Activated CD4-positive, alpha-beta T cell treated with anti-CD3 and anti-CD28 coated beads, Interleukin-2, amount 50 U/mL, for 1 hour (primary cell): ENCODE measurements around the gene TNN.

ENCODE experiments used
- DNase-seq: peaks from one replicate; pipeline ENCODE4 v3.0.0-alpha.2; 2020

The TNN gene

DNA sequence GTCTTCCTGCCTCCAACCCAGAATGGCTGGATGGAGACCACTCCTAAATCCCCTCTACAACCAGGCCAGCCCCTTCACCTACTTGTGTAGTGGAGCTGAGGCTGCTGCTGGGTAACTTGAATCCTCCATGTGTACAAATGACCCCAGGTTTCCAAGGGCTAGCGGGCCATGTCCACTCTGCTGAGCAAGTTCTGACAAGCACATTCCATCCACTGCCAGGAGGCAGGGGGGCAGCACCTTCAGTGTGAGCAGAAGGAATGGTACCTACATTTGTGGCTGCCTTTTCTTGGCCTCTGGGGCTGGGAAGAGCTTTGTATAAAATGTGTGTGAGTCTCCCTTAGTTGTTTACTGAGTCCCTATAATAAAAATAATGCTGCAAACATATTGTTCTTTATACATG lies 110.4 kb downstream of the TNN start:
- no peak for DNase-seq

DNA sequence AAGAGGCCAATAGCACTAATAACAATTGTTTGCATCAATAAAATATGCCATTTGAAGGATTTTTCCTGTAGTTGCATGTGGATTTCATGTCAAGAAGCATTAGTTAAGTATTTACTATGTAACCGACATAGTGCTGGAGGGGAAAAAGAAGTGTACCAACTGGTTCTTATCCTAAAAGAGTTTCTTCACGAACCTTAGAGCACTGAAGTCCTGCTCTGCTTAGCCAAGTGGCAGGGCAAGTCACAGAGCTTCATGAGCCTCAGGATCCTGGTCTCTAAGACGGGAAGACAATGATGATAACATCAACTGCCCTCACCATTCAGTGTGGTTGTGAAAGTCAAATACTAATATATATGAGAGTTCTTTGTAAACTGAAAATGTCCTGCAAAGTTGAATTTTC lies 110.8 kb downstream of the TNN start:
- DNase-seq = no peak

DNA sequence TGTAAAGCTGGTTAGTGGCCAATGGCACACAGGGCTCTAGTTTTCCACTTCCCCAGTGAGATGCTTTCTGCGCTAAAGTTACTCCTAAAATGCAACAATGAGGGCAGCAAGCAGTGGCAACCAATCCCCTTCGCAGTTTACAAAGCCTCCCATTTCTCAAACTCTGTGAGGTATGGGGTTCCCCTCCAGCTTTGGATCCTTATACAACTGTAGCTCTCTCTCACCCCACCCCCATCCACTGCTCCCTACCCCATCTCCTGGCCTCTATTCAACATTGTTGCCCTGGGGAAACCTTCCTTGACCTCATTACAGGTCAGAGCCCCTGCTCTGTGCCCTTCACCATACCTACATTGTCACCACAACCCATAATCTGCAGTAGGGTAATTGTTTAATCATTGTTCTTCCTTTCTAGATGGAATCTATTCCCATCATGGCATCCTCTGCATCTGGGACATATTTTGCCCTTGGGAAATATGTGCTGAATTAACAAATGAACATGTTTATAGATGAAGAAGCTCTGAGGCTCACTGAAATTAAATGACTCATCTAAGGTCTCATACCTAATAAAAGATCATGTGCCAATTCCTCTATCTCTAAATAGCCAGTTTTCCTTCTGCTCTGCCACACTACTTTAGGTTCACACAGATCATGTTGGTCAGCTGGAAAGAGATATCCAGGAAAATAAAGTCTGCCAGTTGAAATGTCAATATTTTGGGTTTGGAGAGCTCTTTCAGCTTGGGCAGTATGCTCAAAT lies 112.4 kb downstream of the TNN start:
- no peak for DNase-seq

DNA sequence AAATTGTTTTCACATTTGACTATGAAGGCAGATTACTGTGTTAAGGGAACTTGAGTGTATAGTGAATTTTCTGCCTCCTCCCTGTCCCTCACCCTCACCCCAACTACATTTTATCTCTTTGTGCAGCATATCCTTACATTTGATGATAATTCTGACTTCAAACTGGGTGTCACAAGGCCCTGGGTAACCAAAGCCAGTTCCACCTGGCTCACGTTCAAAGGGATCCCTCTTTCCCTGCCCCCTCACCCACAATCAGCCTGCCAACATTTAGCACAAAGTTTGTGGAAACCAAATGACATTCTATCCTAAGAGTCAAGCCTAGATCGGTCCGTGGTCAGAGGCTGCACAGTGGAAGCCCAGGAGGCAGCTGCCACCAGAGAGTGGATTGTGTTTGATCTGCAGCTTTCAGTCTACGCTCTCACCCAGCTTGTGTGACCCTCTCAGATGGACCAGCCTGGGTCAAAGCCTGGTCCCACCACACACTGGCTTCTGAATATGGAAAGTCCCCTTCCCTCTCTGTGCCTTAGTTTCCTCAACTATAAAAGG lies 114.6 kb downstream of the TNN start:
- DNase-seq = no peak

DNA sequence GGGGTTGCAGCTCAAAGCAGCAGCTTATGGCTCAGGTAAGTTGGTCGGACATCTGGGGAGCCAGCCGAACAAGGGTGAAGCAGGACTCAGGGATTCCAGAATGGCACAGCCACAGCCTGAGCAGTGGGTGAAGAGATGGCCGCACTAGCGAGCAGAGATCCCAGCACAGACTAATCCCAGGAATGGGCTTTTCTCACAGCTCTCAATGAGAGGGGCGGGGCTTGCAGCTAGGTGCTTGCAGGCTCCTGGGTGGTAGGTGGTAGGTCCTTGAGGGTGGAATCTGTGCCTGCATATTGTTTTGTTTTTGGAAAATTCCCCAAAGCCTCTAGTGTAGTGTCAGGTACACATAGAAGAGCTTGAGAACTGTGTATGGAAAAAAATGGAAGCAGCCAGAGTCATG lies 116.0 kb downstream of the TNN start:
- DNase-seq = no peak

DNA sequence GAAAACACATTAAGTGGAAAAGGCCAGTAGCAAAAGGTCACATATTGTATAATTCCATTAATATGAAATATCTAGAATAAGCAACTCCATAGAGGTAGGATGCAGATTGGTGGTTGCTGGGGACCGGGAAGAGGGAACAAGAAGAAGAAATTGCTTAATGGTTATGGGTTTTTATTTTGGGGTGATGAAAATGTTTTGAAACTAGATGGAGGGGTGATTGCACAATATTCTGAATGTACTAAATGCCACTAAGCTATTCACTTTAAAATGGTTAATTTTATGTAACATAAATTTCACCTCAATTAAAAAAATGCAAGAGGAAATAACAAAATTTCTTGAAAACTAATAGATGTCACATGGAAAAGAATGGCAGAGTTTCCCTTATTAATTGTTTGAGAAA lies 118.3 kb downstream of the TNN start:
- DNase-seq = no peak

DNA sequence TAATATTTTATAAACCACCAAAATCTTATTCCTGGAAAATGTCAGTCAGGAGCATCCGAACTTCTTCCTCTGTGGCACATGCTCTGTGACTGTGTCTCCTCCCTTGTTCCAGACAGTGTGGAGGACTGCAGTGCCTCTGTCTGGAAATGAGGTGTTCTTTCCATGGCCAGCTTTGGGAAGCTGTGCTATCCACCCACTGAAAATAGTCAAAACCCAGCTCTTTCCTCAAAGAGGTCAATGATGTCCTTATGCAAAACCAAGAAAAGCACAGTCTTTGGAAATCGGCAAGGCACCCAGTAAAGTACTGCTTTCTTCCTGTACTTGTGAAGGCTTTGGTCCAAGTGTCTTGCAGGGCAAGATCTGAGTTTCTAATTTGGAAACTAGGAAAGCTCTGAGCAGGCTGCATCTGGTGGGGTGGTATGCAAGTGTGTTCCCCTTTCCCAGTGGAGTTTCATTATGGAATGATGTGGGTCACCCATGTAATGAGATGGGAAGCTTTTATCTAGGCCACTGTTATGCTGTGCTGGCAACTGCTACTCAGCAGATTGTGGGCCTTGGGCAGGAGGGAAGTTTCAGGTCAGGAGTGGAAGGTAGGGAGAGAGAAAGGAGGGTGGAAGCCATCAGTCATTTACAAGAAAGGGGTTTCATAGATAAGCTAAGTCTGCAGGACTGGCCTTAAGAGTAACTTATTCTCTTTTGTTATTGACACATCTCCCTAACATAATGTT lies 119.0 kb downstream of the TNN start:
- DNase-seq = no peak

DNA sequence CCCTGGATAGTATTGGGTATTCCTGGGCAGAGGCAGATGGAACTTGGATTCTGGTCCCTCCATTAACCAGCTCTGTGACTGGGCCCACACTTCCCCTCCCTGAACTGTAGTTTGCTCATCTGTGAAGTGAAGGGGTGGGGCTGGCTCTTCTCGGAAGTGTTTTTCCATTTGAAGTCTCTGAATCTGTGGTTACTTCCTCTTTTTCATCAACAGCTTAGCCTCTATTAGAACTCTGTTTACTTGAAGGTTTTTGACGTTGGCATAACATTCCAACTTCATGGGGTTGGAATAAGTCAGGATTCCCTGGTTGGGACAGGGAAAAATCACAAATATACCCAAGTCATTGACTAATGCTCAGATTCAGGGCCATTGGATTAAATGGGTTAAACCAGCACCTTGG lies 121.3 kb downstream of the TNN start:
- peak; percentile 46 for DNase-seq

DNA sequence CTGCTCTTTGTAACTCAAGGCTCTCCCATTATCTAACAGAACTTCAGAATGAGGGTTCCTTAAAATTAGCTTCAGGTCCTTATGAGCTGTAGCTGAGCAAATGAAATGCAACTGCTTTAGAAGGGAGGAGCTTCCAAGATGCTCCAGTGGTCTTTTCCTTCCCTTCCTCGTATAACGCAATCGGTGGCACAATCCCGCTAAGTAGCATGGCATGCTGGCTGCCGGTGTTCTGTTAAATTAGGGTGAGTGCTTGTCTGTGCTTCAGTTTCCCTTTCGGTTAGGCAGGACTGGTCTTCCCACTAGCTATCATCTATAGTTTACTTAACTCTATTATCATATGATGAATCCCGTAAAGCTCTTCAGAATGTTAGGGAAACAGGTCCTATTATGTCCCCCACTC lies 124.0 kb downstream of the TNN start:
- no peak for DNase-seq

DNA sequence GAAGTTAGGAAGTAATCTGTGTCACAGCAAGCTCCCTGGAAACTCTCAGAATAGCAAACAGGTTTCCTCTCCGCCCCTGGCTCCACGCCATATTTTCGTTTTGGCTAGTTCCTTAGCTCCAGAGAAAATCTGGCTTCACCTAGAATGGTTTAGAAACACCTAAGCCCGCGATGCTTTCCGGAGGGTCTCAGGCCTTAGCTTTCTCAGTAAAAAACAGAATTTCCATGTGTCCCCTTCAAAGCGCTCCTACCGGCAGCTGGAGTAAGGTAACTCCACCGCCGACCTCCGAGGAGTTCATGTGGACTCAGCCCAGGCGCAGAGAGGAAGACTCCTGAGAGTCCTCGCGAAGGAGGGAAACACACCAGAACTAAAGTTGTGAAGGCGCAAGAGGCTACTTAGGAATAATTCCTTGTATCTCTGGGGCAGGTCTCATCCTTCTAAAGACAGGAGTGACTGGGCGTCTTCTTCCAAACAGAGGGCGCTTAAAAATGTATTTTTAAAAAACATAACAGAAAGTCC lies 124.5 kb downstream of the TNN start:
- peak; percentile 13 for DNase-seq

DNA sequence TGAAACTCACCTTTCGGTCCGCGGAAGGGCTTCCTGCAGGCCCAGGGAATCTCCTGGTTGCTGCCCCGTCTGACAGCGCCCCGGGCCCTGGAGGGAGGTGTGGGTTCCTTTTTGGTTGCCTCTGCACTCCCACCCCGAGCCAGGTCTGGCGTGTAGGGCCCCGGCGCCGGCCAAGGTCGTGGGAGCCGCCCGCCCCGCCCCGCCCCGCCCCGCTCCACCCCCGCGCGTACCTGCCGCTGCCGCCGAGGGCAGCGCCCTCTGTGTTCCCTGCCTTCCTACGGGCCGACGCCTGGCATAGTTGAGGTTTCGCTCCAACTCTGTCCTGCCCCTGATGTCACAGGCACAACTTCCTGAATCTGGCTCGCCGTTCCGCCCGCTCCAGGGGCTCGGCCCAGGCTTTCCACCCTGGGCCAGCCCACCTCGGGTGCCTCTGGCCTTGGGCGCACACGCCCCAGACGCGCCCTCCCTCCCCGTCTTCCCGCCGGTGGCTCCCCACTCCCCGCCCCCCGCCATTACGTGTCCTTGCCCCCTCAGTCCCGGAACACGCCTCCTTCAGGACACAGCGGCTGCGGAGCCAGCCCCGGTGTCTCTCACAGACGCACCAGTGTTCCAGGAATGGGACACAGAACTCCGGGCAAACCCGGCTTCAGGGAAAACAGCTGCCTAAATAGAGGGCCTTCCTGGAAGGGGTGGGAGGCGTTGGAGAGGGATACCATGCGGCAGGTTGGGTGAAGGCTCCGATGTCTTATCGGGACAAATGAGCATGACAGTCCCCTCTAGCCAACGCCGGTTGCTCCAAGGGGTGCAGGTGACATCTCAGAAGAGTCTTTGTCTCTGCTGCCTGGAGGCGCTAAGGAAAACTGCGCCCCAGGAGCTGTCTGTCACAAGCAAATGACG lies 125.2 kb downstream of the TNN start, which contains the start of gene KIAA0040:
Gene KIAA0040 (minus strand): TSS at position 147 of the 897 bp plus-strand sequence. CDS start 31,763 bp downstream, outside the sequence.
- peak; percentile 43 for DNase-seq

DNA sequence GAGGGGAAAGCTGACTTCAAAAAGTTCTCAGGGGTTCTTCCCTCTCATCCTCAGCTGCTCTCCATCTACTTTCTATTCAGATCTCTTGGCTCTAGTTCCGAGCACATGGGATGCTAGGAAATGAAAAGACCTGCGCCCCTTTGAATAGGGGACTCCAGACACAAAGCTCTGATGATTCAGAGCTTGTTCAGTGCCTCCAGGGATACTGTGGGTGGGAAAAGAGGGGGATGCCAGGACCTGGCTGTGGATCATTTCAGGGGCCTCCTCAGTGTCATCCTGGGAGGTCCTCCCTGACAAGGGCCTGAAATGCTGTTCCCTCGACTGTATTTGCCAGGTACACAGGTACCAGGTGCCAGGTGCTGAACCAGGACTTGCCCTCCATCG lies 125.9 kb downstream of the TNN start:
- no peak for DNase-seq

DNA sequence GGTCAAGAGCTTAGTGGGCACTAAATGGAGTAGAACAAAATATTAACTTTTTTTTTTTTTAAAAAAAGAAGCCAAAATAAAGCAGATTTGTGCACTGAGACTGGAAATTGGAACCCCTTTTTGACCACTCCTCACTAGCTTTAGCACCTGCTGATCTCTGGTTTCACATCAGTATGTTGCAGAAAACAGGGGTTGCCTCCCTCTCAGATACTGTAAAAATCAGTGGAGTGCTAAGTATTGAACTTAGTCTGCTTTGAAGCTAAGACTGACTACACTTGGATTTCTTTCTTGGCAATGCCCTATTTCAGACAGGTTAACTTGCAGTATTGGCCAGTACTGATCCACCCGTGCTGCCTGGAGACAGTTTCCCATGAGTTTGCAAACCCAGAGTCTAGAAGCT lies 127.6 kb downstream of the TNN start:
- DNase-seq = no peak

DNA sequence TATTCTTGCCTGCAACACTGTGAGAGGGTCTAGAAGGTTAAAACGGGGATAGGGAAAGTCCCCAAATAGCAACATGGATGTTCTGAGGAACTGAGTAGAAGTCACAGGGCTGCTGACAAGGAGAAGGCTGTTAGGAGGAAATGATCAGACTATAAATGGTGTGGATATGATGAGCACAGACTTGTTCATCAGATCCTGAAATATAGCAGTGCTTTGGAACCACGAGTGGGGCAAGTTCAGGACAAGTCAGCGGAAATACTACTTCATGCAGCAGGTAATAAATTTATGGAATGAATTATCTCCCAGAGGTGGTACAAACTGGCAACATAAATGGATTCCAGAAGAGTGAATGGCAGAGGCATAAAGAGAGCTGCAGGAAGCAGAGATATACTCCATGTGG lies 128.2 kb downstream of the TNN start:
- DNase-seq = no peak

DNA sequence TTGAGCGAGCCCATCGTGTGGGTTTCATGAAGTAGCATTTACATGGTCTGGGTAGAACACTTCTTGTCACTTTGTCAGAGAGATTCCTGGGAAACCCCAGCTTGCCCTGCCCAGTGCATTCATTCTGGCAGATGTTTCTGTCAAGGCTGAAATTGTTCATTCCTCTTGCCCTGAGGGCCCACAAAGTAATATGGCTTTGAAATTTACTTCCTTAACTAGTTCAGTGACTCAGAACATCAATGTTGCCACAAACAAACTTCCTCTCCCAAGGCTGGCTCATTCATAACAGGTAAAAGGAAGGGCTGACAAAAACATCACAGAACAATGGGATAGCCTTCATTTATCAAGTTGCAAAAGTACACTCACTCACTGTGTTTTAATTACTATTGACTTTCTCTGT lies 129.9 kb downstream of the TNN start:
- no peak for DNase-seq
